Ectodermal cell (in vitro differentiated cells): Measurements from ENCODE around the gene MFF.

Experiments
- H3K27ac ChIP-seq: 2 replicates; pipeline ENCODE4 v1.7.0; 2013; ENCODE audit warnings: mild to moderate bottlenecking, low read depth, low read length; ENCODE audit not compliant: insufficient read depth, poor library complexity, severe bottlenecking
- H3K27me3 ChIP-seq: 2 replicates; pipeline ENCODE4 v1.7.0; 2013; ENCODE audit warnings: mild to moderate bottlenecking, low read length; ENCODE audit not compliant: insufficient read depth, control insufficient read depth, poor library complexity, severe bottlenecking
- H3K36me3 ChIP-seq: one replicate; pipeline ENCODE4 v1.7.0; 2013; ENCODE audit warnings: low read length; ENCODE audit not compliant: control insufficient read depth, insufficient read depth
- H3K4me1 ChIP-seq: one replicate; pipeline ENCODE4 v1.7.0; 2013; ENCODE audit warnings: low read length; ENCODE audit not compliant: control insufficient read depth, insufficient read depth
- H3K4me3 ChIP-seq: 2 replicates; pipeline ENCODE4 v1.7.0; 2013; ENCODE audit warnings: low read depth, low read length, control low read depth; ENCODE audit not compliant: insufficient read depth
- H3K9me3 ChIP-seq: 2 replicates; pipeline ENCODE4 v1.7.0; 2013; ENCODE audit warnings: mild to moderate bottlenecking, low read length, moderate library complexity; ENCODE audit not compliant: control insufficient read depth
- WGBS, 2 experiments: methylation state at CpG; one replicate each; pipeline ENCODE4 v1.1.7; 2013; ENCODE audit warnings: missing lambda C conversion rate in 2 of 2; 5-methylcytosine and 5-hydroxymethylcytosine counted together

MFF gene

DNA sequence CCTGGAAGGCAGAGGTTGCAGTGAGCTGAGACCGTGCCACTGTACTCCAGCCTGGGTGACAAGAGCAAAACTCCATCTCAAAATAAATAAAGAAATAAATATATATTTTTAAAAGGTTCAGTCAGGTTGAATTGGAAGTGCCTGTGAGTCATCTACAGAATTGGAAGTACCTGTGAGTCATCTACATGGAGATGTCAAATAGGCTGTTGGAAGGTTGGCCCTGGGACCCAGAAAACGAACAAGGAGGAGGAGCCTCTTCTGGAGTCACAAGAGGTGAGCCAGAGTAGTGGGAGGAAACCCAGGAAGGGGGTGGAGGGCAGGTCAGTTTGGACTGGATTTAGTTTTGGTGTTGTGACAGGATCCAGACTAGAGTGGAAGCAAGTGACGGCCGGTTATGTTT is 77.9 kb downstream of the MFF start:
- no peak overlapping the region for H3K4me3 ChIP-seq
- H3K27me3 ChIP-seq, result no peaks in the 10 kb centered on the region
- no peaks in the 10 kb centered on the region for H3K36me3 ChIP-seq
- H3K4me1 ChIP-seq, result peaks cover 5% of the 10 kb centered on the region
- H3K9me3 ChIP-seq, result no peaks in the 10 kb centered on the region
- 55 to 65% methylated on average over 3 of the region's 4 CpGs for WGBS, 2 experiments
- H3K27ac ChIP-seq, result no peak overlapping the region

GRCh38 chr2:227404585-227405271 is 79.7 kb downstream of the MFF start:
- 94 to 97% methylated on average over 3 to 4 of the region's 4 CpGs for WGBS, 2 experiments
- no peak overlapping the region for H3K27ac ChIP-seq
- H3K4me3 ChIP-seq, result no peak overlapping the region

DNA sequence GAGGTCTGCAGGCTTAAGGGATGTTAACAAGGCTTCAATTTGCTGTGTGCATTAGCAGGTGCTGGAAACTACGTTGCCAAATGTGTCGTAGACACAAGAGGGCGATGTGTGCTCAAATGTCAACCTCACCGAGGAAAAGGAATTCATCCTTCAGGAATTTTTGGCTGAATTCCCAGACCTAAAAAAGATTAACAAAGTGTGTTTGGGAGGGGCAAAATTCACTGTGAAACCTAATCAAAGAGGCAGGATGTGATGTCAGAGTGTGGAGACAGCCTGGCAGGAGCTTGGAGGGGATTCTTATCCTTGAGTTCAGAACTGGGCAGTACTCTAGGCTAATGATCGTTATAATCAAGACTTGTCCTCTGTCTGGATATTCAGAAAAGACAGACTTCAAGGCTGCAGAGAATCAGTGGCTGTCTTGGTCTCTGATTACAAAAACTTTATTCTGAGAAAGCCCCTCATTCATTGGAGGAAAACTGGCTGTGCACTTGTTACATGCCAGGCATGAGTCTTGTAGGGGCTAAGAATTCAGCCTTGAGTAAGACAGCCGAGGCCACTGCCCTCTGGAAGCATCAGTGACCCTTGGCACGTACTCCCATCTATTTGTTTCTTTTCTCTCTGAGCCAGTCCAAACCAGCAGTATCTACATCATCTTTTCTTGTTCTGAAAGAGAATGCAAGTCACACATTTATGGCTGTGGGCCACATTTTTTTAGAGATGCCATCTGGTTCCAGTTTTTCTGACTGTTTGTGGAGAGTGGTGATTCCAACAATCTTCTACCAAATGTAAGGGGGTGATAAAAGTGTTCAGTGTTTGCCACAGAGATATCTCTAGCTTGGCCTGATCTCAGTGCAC is 81.4 kb downstream of the MFF start:
- Histone ChIP-seq H3K9me3 (no peaks in the 10 kb centered on the region), H3K36me3 (no peaks in the 10 kb centered on the region), H3K27me3 (no peaks in the 10 kb centered on the region), H3K4me1 (peaks cover 5% of the 10 kb centered on the region), H3K27ac (no peak overlapping the region), H3K4me3 (no peak overlapping the region)
- 39 to 42% methylated on average over 7 of the region's 7 CpGs for WGBS, 2 experiments

More at GRCh38 chr2:227404585-227405271, 79.7 kb downstream of the MFF start:
- Histone ChIP-seq H3K27me3 (no peaks in the 10 kb centered on the region), H3K4me1 (peaks cover 5% of the 10 kb centered on the region), H3K36me3 (no peaks in the 10 kb centered on the region), H3K9me3 (no peaks in the 10 kb centered on the region)
